SK-N-SH treated with all-trans-retinoic acid at 6 μM for 48 hours (cell line): ENCODE results near the gene TREML1.

Experiments
- ATAC-seq: fragments of 200-7000 bp; cut with Tn5 transposase; 3 replicates; pipeline ENCODE4 v1.9.1; 2020; ENCODE audit warnings: mild to moderate bottlenecking, moderate library complexity
- ARNTL ChIP-seq: fragments of 450-650 bp; formaldehyde crosslinking; IDR thresholded peaks from 2 replicates; pipeline ENCODE4 v1.5.0; 2020; ENCODE audit warnings: low read depth, mild to moderate bottlenecking, moderate library complexity, borderline replicate concordance
- BACH2 ChIP-seq: fragments of 250-450 bp; sonication (Bioruptor Pico); IDR thresholded peaks from 2 replicates; pipeline ENCODE4 v1.9.0; 2021; ENCODE audit warnings: mild to moderate bottlenecking, borderline replicate concordance
- CSDC2 ChIP-seq: fragments of 250-450 bp; sonication (Bioruptor Pico); IDR thresholded peaks from 2 replicates; pipeline ENCODE4 v1.5.0; 2020; ENCODE audit warnings: mild to moderate bottlenecking, moderate library complexity
- ESRRG ChIP-seq: fragments of 250-450 bp; sonication (Bioruptor Pico); IDR thresholded peaks from 2 replicates; pipeline ENCODE4 v1.6.1; 2021; ENCODE audit warnings: mild to moderate bottlenecking
- GLIS3 ChIP-seq: fragments of 250-450 bp; sonication (Bioruptor Pico); IDR thresholded peaks from 2 replicates; pipeline ENCODE4 v1.5.0; 2020; ENCODE audit warnings: mild to moderate bottlenecking, moderate library complexity
- ISL1 ChIP-seq: fragments of 250-450 bp; sonication (Bioruptor Pico); IDR thresholded peaks from 2 replicates; pipeline ENCODE4 v2.1.2; 2022; ENCODE audit warnings: mild to moderate bottlenecking, moderate library complexity
- OSR1 ChIP-seq: fragments of 250-450 bp; sonication (Bioruptor Pico); IDR thresholded peaks from 2 replicates; pipeline ENCODE4 v1.8.0; 2022; ENCODE audit warnings: moderate library complexity, mild to moderate bottlenecking, inconsistent platforms
- PPARA ChIP-seq: fragments of 250-450 bp; sonication (Bioruptor Pico); IDR thresholded peaks from 2 replicates; pipeline ENCODE4 v1.5.0; 2020; ENCODE audit warnings: mild to moderate bottlenecking, borderline replicate concordance
- RARB ChIP-seq: fragments of 250-450 bp; sonication (Bioruptor Pico); IDR thresholded peaks from 2 replicates; pipeline ENCODE4 v1.8.0; 2021; ENCODE audit warnings: mild to moderate bottlenecking, moderate library complexity
- SNAI2 ChIP-seq: fragments of 250-450 bp; sonication (Bioruptor Pico); IDR thresholded peaks from 2 replicates; pipeline ENCODE4 v1.5.0; 2020; ENCODE audit warnings: mild to moderate bottlenecking, moderate library complexity
- TCF4 ChIP-seq: fragments of 250-450 bp; sonication (Bioruptor Pico); IDR thresholded peaks from 2 replicates; pipeline ENCODE4 v1.8.0; 2021; ENCODE audit warnings: mild to moderate bottlenecking, moderate library complexity, borderline replicate concordance
- TOX ChIP-seq: fragments of 250-450 bp; sonication (Bioruptor Pico); IDR thresholded peaks from 2 replicates; pipeline ENCODE4 v1.8.0; 2021; ENCODE audit warnings: mild to moderate bottlenecking, moderate library complexity, borderline replicate concordance
- ZC3H10 ChIP-seq: fragments of 250-450 bp; sonication (Bioruptor Pico); IDR thresholded peaks from 2 replicates; pipeline ENCODE4 v1.5.1; 2021; ENCODE audit warnings: mild to moderate bottlenecking, moderate library complexity
- ZFP3 ChIP-seq: fragments of 250-450 bp; sonication (Bioruptor Pico); IDR thresholded peaks from 2 replicates; pipeline ENCODE4 v1.5.0; 2020; ENCODE audit warnings: mild to moderate bottlenecking, moderate library complexity
- ZNF565 ChIP-seq: fragments of 450-650 bp; formaldehyde crosslinking; conservative IDR thresholded peaks from 2 replicates; pipeline ENCODE4 v1.5.0; 2020; ENCODE audit warnings: low read depth, mild to moderate bottlenecking, moderate library complexity
- ZNF70 ChIP-seq: fragments of 450-650 bp; formaldehyde crosslinking; IDR thresholded peaks from 2 replicates; pipeline ENCODE4 v1.5.0; 2020; ENCODE audit warnings: mild to moderate bottlenecking, moderate library complexity
- ZNF8 ChIP-seq: fragments of 450-650 bp; formaldehyde crosslinking; IDR thresholded peaks from 2 replicates; pipeline ENCODE4 v1.5.0; 2020; ENCODE audit warnings: mild to moderate bottlenecking, moderate library complexity
- TF ChIP-seq, protein P1 (sequence below): fragments of 250-450 bp; sonication (Bioruptor Pico); IDR thresholded peaks from 2 replicates; pipeline ENCODE4 v1.5.1; 2021; ENCODE audit warnings: mild to moderate bottlenecking, moderate library complexity
- TF ChIP-seq, protein P2 (sequence below): fragments of 250-450 bp; sonication (Bioruptor Pico); IDR thresholded peaks from 2 replicates; pipeline ENCODE4 v1.5.1; 2020; ENCODE audit warnings: low read depth, mild to moderate bottlenecking, moderate library complexity
- TF ChIP-seq, protein P3 (sequence below): fragments of 250-450 bp; sonication (Bioruptor Pico); IDR thresholded peaks from 2 replicates; pipeline ENCODE4 v1.5.0; 2020; ENCODE audit warnings: mild to moderate bottlenecking, moderate library complexity
- TF ChIP-seq, protein P4 (sequence below): fragments of 250-450 bp; sonication (Bioruptor Pico); IDR thresholded peaks from 2 replicates; pipeline ENCODE4 v1.8.0; 2020; ENCODE audit warnings: mild to moderate bottlenecking, moderate library complexity, borderline replicate concordance
- TF ChIP-seq, protein P5 (sequence below): fragments of 250-450 bp; sonication (Bioruptor Pico); IDR thresholded peaks from 2 replicates; pipeline ENCODE4 v1.8.0; 2021; ENCODE audit warnings: low read depth, mild to moderate bottlenecking, moderate library complexity, borderline replicate concordance

The TREML1 gene

DNA sequence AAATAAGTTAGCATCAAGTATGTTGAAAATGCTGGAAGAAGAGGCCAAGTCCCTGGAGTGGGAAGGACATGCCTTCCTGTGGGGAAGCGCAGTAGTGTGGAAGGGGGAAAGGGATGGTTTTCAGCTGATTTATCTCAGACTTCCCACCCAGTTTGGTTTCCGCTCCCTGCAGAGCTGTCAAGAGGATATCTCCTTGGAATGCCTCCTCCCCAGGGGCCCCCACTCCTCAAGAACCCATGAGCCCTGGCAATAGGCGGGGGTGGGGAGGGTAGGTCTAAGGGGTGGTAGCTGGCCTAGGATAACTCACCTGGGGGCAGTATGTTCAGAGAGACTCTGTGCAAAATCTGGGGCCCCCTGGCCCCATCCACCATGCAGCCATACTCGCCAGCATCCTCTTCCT lies 696 bp downstream of the TREML1 start:
- no peak for TF ChIP-seq PPARA (CRISPR knock-in tag)
- TF ChIP-seq, protein P1, sequence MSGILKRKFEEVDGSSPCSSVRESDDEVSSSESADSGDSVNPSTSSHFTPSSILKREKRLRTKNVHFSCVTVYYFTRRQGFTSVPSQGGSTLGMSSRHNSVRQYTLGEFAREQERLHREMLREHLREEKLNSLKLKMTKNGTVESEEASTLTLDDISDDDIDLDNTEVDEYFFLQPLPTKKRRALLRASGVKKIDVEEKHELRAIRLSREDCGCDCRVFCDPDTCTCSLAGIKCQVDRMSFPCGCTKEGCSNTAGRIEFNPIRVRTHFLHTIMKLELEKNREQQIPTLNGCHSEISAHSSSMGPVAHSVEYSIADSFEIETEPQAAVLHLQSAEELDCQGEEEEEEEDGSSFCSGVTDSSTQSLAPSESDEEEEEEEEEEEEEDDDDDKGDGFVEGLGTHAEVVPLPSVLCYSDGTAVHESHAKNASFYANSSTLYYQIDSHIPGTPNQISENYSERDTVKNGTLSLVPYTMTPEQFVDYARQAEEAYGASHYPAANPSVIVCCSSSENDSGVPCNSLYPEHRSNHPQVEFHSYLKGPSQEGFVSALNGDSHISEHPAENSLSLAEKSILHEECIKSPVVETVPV (CRISPR knock-in tag) = no peak
- TF ChIP-seq, protein P2, sequence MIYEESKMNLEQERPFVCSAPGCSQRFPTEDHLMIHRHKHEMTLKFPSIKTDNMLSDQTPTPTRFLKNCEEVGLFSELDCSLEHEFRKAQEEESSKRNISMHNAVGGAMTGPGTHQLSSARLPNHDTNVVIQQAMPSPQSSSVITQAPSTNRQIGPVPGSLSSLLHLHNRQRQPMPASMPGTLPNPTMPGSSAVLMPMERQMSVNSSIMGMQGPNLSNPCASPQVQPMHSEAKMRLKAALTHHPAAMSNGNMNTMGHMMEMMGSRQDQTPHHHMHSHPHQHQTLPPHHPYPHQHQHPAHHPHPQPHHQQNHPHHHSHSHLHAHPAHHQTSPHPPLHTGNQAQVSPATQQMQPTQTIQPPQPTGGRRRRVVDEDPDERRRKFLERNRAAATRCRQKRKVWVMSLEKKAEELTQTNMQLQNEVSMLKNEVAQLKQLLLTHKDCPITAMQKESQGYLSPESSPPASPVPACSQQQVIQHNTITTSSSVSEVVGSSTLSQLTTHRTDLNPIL (CRISPR knock-in tag) = no peak
- no peak for TF ChIP-seq ZFP3
- TF ChIP-seq ZNF8 (CRISPR knock-in tag) = no peak
- TF ChIP-seq, protein P3, sequence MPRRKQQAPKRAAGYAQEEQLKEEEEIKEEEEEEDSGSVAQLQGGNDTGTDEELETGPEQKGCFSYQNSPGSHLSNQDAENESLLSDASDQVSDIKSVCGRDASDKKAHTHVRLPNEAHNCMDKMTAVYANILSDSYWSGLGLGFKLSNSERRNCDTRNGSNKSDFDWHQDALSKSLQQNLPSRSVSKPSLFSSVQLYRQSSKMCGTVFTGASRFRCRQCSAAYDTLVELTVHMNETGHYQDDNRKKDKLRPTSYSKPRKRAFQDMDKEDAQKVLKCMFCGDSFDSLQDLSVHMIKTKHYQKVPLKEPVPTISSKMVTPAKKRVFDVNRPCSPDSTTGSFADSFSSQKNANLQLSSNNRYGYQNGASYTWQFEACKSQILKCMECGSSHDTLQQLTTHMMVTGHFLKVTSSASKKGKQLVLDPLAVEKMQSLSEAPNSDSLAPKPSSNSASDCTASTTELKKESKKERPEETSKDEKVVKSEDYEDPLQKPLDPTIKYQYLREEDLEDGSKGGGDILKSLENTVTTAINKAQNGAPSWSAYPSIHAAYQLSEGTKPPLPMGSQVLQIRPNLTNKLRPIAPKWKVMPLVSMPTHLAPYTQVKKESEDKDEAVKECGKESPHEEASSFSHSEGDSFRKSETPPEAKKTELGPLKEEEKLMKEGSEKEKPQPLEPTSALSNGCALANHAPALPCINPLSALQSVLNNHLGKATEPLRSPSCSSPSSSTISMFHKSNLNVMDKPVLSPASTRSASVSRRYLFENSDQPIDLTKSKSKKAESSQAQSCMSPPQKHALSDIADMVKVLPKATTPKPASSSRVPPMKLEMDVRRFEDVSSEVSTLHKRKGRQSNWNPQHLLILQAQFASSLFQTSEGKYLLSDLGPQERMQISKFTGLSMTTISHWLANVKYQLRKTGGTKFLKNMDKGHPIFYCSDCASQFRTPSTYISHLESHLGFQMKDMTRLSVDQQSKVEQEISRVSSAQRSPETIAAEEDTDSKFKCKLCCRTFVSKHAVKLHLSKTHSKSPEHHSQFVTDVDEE (CRISPR knock-in tag) = no peak
- no peak for TF ChIP-seq OSR1 (CRISPR knock-in tag)
- TF ChIP-seq ZNF70 (CRISPR knock-in tag) = no peak
- no peak for TF ChIP-seq RARB
- no peak for TF ChIP-seq ARNTL (CRISPR knock-in tag)
- no peak for TF ChIP-seq GLIS3 (CRISPR knock-in tag)
- no peak for TF ChIP-seq ZC3H10 (CRISPR knock-in tag)
- no peak for TF ChIP-seq ESRRG (CRISPR knock-in tag)
- ATAC-seq = no peak

DNA sequence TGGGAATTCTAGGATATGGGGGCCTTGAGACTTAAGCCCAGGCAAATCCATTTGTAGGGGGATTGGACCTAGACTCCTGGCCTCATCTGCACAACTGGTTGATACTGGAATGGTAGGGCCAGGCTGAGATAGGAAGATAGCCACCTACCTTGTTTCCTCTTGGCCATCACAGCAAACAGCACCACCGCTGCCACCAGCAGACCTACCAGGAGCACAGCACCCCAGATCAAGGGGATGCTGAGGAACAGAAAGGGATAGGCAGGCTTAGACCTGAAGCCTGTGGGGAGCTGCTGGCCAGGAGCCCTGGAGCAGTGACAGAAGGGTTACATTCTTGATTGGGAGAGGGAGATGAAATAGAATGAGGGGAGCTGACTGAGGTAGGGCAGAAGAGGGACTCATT lies 3.5 kb downstream of the TREML1 start:
- no peak for TF ChIP-seq ZNF70 (CRISPR knock-in tag)
- TF ChIP-seq SNAI2 (CRISPR knock-in tag) = no peak
- no peak for TF ChIP-seq ZC3H10 (CRISPR knock-in tag)
- TF ChIP-seq, protein P4, sequence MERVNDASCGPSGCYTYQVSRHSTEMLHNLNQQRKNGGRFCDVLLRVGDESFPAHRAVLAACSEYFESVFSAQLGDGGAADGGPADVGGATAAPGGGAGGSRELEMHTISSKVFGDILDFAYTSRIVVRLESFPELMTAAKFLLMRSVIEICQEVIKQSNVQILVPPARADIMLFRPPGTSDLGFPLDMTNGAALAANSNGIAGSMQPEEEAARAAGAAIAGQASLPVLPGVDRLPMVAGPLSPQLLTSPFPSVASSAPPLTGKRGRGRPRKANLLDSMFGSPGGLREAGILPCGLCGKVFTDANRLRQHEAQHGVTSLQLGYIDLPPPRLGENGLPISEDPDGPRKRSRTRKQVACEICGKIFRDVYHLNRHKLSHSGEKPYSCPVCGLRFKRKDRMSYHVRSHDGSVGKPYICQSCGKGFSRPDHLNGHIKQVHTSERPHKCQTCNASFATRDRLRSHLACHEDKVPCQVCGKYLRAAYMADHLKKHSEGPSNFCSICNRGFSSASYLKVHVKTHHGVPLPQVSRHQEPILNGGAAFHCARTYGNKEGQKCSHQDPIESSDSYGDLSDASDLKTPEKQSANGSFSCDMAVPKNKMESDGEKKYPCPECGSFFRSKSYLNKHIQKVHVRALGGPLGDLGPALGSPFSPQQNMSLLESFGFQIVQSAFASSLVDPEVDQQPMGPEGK (CRISPR knock-in tag) = no peak
- TF ChIP-seq, protein P2 (CRISPR knock-in tag) = no peak
- TF ChIP-seq OSR1 (CRISPR knock-in tag) = no peak
- TF ChIP-seq BACH2 (CRISPR knock-in tag) = no peak
- no peak for TF ChIP-seq TOX
- no peak for ATAC-seq

DNA sequence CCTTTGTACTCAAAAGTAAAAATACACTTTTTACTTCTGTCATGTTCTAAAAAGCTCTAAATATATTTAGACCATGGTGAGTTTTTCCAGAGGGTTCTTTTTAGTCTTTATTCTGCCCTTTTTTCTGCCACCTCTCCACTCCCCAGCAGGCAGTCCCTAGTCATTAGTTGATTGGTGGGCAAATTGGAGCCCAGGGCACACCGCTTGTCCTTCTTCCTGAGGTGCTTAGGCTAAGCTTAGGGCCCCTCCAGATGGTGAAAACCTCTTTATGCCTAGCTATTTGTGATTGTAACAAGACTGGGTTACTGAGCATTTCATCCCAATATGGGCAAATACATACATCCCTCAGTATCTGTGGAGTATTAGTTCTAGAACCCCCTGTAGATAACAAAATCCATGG lies 6.2 kb downstream of the TREML1 start:
- ATAC-seq = no peak
- TF ChIP-seq ZNF70 (CRISPR knock-in tag) (no peak), CSDC2 (CRISPR knock-in tag) (no peak), ARNTL (CRISPR knock-in tag) (no peak), GLIS3 (CRISPR knock-in tag) (no peak), ZFP3 (no peak), ZNF8 (CRISPR knock-in tag) (no peak), PPARA (CRISPR knock-in tag) (no peak), TCF4 (CRISPR knock-in tag) (no peak), ZNF565 (CRISPR knock-in tag) (no peak), ISL1 (CRISPR knock-in tag) (no peak)
- TF ChIP-seq, protein P5, sequence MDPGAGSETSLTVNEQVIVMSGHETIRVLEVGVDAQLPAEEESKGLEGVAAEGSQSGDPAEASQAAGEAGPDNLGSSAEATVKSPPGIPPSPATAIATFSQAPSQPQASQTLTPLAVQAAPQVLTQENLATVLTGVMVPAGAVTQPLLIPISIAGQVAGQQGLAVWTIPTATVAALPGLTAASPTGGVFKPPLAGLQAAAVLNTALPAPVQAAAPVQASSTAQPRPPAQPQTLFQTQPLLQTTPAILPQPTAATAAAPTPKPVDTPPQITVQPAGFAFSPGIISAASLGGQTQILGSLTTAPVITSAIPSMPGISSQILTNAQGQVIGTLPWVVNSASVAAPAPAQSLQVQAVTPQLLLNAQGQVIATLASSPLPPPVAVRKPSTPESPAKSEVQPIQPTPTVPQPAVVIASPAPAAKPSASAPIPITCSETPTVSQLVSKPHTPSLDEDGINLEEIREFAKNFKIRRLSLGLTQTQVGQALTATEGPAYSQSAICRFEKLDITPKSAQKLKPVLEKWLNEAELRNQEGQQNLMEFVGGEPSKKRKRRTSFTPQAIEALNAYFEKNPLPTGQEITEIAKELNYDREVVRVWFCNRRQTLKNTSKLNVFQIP (CRISPR knock-in tag) = no peak
- TF ChIP-seq, protein P1 (CRISPR knock-in tag) = no peak
- TF ChIP-seq, all 23 proteins: peak for 0
